GM21723 (cell line): ENCODE results near the gene MAGI2.

ENCODE experiments used
- ATAC-seq: cut with Tn5 transposase; IDR thresholded peaks from one replicate; pipeline ENCODE4 v1.9.1; 2021; ENCODE audit warnings: mild to moderate bottlenecking, moderate library complexity; ENCODE audit not compliant: unreplicated experiment

MAGI2 gene

GRCh38 chr7:79453558-79454360 lies at the start of gene MAGI2:
Gene MAGI2, minus strand, starts transcription at chr7:79453667. Its CDS starts 347 bp downstream, at chr7:79453320.
- no peak for ATAC-seq

DNA sequence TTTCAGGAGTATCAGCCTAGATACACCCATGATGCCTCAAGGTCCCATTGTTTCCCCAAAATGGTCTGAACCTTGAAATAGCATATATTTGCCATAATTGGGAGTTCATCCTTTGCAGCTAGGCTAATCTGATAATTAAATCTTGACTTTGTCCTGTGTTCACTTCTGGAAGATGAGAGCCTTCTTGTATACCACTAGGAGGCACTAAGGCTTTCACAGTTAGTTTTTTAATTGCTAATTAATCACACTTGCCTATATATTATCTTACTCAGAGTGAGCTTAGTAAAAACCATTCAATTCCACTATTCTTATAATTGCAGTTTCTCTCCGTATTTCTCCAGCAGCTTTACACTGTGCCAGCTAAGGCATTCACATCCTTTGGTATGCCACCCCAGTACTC lies 48.7 kb upstream of the MAGI2 start:
- ATAC-seq = no peak

DNA sequence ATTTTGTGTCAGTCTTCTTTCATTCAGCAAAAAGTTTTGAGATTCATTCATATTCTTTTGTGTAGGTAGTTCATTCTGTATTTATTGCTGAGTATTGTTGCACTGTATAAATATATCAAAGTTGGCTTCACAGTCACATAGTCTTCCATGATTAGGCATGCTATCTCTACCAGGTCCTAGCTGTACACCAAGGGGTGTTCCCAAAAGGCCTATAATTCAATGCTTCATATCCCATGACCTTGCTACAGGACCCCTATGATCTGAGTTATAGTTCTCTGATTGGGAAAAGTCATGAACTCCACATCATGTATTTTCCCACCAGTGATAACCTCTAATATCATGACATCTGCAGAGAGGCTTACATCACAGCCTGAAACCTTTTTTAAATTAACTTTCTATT lies 47.3 kb upstream of the MAGI2 start:
- no peak for ATAC-seq

DNA sequence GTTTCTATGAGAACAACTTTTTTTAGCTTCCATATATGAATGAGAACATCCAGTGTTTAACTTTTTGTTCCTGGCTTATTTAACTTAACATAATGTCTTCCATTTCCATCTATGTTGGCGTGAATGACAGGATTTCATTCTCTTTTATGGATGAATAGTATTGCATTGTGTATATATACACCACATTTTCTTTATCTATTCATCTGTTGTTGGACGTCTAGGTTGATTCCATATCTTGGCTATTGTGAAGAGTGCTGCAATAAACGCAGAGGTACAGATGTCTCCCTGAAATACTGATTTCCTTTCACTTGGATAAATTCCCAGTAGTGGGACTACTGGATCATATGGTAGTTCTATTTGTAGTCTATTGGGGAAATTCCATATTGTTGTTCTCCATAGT lies 44.3 kb upstream of the MAGI2 start:
- no peak for ATAC-seq

- ATAC-seq = no peak
Observed at GRCh38 chr7:79495544-79496272, 42.2 kb upstream of the MAGI2 start.

DNA sequence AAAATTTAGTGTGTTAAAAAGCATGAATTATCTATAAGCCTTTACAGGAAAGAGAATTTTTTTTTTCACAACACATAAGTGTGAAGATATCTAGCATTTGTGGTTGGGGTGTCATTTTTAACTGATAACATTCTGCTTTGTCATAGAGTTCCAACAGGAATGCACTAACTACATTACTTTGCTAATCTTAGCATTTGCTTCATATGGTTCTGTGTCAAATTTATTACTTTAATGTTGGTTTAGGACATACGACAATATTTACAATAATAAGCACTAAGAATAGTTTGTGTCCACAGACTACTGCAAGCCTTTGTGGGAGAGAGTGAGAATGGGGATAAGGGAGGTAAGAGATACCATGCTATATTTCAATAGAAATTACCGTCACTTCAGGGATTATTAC lies 40.6 kb upstream of the MAGI2 start:
- no peak for ATAC-seq

DNA sequence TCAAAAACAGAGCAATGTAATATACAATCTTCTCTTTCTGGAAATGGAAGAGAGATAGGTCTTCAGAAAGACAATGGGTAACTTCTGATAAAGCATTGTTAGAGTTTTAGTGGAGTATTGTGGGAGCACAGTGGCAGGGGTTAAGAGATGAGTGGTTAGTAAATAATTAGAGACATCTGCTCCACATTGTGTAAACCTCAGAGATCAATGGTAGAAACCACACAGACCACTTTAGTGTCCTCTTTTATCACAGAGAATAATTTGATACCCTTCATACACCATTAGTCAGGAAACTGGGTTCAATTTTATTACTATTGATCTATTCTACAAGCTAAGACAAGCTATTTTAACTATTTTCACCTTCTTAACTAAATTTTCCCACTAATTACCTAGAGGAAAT lies 35.9 kb upstream of the MAGI2 start:
- no peak for ATAC-seq

DNA sequence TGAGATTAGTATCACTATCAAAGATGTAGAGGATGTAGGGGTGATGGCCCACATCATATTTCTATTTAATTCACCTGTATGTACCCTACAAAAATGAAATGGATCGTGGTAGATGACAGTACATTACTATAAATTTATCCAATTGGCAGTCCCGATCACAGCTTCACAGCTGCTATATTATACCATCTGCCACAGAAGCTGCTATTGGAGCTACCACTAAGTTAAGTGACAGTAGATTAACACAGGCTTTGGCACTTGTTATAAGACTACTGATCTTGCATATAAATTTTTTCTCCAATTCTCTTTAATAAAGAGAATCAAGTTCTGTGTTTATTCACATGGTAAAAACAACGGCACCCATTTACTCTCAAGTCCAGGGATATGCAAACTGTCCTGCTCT lies 24.9 kb upstream of the MAGI2 start:
- no peak for ATAC-seq

GRCh38 chr7:79475455-79475854 lies 22.0 kb upstream of the MAGI2 start:
- no peak for ATAC-seq

DNA sequence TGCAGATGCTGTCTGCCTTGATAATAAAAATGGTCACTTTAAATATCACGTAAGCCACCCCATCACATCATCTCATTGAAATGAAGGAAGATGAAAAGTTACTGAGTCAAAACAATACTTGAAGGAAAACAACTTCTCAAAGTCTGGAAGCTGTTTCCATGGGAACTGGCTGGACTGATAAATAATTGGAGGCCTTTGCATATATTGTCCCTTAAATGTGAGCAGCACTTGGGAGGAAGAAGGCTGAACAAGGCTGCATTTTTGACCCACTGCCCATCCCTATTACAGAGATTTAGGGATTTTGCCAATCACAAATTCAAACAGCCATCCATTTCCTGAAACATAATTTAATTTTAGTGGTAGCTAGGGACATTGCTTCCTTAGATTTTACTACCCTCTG lies 18.2 kb upstream of the MAGI2 start:
- no peak for ATAC-seq

DNA sequence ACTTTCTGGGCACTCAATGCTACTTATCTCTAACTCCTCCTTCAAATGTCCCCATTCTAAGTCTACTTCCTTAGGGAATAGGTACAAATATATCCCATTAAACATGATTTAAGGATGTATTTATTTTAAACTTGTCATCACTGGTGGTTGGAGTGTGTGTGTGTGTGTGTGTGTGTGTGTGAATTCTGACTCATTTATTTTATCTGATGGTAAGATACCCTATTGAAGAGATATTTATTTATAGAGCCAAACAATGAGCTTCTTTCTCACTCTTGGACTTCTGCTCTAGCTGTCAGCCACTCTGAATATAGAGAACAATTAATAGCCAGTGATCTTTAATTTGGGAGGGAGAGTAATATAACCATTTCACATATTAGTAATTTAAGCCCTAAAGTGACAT lies 17.8 kb upstream of the MAGI2 start:
- ATAC-seq = no peak

GRCh38 chr7:79465551-79465950 lies 12.1 kb upstream of the MAGI2 start:
- no peak for ATAC-seq

DNA sequence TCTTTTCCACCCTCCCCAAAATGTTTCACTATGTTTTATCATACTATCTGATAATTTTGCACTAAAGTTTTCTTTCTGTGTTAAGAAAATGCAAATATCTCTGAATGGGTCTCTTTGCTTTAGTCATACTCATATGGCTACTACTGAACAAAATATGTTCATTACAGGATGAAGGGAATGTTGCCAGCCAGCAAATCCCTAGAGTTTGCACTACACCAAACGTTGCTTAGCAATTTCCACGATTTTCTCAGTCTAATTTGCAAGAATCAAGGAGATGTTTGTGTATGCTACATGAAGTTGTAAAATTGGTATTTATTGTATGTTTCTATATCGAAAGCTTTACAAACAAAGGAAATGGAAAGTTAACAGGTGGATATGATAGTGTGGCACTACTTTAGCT lies 10.6 kb upstream of the MAGI2 start:
- no peak for ATAC-seq

GRCh38 chr7:79462390-79462789 lies 8.9 kb upstream of the MAGI2 start:
- no peak for ATAC-seq

DNA sequence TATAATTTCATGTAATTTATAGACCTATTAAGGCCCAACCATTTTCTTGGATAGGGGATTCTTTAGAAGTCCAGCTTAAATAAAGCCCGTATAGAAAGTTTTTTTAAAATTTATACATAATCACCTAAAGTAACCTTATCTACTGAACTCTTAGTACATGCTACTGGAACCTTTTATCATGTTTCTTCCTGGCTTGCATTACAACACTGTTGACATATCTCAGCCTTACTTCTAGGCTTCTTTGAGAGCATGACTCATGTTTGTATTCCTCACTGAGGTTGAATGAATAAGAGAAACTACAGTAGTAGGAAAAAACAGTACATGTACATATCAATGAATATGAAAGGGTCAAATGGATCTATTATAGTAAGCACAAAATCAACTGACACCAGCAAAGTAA lies 8.2 kb upstream of the MAGI2 start:
- ATAC-seq = no peak

- no peak for ATAC-seq
Observed at GRCh38 chr7:79459381-79459780, 5.9 kb upstream of the MAGI2 start.

DNA sequence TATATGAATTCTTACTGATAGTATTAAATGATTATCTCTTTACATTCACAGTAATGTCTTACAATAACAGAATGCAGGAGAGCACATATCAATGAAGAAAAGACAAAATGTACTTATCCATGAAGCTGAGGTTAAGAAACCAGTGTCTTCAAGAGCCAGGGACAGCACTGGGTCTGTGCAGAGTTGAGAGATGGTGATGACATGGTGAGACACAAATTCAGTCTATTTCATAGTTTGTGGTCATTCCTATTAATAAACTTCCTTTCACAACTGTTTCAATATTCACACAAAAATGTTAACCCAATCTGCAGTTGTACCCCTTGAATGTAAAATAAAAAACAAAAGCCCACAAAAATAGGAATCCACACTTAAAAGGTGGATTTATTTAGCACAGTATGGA lies 5.3 kb upstream of the MAGI2 start:
- ATAC-seq = no peak

GRCh38 chr7:79455173-79455790 lies 1.8 kb upstream of the MAGI2 start:
- ATAC-seq = no peak

DNA sequence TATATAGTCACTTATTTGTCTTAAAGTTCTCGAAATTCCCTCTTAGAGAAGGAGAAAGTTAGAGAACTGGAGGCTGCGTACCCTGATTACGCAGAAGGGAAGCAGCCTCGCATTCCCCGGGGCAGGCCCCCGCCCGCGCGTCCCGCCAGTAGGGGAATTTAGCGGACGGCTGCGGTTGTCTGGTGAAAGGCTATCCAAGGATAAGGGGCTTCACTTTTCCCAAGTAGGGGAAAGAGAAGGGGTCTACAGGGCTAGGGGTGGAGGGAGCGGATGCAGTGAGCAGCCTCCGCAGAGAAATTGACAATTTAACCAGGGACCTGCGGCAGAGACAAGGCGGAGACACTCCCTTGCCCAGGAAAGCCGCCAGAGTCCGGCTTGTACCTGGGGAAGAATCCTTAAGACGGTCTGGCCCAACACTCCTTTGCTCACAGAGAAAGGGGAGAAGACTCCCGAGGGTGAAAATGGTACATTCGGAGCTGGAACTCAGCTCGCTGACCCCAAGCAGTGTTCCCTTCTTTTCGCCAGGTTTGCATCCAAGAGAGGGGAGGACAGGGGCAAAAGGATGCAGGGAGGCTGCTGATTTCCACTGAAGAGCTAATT lies 994 bp upstream of the MAGI2 start:
- no peak for ATAC-seq

- no peak for ATAC-seq
Observed at GRCh38 chr7:79453266-79453557, 255 bp downstream of the MAGI2 start.

DNA sequence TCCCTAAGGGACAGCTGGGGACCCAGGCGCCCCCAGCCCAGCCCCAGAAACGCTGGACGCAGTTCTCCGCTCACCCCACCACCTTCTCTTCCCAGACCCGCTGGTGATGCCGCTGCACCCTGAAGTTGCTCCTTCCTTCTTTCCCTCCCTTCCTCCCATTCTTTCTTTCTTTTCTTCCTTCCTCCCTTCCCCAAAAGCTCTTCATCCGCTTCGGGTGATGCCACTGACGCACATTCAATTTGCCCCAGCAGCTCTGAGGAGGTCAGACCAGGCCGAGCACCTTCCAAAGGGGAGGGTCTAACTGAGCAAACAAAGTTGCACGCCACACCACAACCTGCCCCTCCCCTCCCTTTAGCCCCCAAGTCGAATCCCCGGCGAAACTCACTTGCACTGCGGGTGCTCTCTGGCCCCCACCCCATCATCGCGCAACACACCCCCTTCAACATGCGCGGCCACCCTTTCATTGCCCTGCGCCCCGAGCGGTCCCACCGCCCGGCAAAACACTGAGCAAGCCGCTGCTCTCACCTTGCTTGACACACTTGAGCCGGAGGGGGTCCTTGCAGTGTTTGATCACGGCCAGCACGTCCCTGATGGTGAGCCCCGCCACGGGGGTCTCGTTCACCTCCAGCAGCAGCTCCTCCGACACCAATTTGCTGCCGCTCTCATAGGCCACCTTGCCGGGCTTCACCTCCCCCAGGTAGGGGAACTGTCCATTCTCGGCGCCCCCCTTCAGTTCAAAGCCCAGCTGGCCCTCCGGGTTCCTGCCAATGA lies 787 bp downstream of the MAGI2 start:
- no peak for ATAC-seq
